ENCODE results near the gene CDK6.

GRCh38 chr7:92696584-92696983 lies 139.8 kb downstream of the CDK6 start:
- no peak for TF ChIP-seq EZH2 (IDR thresholded peaks at IDR 0.05)
- TF ChIP-seq, protein P1, sequence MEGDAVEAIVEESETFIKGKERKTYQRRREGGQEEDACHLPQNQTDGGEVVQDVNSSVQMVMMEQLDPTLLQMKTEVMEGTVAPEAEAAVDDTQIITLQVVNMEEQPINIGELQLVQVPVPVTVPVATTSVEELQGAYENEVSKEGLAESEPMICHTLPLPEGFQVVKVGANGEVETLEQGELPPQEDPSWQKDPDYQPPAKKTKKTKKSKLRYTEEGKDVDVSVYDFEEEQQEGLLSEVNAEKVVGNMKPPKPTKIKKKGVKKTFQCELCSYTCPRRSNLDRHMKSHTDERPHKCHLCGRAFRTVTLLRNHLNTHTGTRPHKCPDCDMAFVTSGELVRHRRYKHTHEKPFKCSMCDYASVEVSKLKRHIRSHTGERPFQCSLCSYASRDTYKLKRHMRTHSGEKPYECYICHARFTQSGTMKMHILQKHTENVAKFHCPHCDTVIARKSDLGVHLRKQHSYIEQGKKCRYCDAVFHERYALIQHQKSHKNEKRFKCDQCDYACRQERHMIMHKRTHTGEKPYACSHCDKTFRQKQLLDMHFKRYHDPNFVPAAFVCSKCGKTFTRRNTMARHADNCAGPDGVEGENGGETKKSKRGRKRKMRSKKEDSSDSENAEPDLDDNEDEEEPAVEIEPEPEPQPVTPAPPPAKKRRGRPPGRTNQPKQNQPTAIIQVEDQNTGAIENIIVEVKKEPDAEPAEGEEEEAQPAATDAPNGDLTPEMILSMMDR (IDR thresholded peaks at IDR 0.05) = no peak

Measured in neural progenitor cell (in vitro differentiated cells).